OCI-M1 (cell line): ENCODE data around the gene PCSK7.
"Not testable (repeated sequence)": the region's sequence is repeated elsewhere in the genome, so short reads cannot be mapped to it uniquely, and the experiment has no call there.

Source experiments
- DNase-seq: peaks from one replicate; lab custom pipeline; 2025; lab: John Stamatoyannopoulos, UW

The PCSK7 gene

DNA sequence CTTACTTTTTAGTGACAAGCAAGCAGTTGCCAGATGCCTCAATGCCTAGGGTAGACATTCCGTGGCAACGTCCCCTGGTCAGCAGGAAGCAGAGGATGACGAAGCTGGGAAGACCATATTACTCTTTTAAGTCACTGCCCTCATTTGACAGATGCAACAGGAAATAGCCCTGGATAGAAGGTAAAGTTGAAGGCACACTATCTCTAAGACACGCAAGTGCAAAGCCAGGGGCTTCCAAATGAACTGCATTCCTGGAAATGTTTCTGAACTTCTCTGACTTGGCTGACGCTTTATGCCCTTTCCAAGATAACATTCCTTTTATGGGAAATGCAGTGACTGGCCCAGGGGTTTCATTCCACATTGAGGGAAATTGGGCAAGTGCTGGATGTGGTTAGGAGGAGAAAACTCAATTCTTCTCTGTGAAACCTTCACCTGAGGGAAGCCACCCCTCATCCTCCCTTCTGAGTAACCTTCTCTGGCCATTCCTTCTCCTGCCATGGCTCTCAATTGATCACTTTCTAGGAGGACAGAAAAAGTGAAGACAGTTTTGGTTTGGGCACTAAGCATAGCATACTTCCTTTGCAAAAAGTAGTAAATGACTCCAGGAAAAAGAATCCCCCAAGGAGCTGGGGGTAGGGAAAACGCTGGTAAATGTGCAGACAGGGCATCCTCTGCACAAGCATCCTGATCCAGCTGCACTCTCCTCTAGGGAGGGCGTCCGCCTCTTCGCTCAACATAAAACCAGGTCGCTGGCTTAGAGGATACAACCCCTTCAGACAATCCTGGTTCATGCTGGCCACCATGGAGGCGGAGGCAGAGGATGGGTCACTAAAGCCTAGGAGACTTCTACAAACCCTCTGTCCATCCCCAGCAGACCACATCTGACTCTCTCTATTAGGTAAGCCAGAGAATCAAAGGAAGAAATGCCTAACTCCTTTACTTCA is 14.5 kb downstream of the PCSK7 start:
- no peak for DNase-seq

DNA sequence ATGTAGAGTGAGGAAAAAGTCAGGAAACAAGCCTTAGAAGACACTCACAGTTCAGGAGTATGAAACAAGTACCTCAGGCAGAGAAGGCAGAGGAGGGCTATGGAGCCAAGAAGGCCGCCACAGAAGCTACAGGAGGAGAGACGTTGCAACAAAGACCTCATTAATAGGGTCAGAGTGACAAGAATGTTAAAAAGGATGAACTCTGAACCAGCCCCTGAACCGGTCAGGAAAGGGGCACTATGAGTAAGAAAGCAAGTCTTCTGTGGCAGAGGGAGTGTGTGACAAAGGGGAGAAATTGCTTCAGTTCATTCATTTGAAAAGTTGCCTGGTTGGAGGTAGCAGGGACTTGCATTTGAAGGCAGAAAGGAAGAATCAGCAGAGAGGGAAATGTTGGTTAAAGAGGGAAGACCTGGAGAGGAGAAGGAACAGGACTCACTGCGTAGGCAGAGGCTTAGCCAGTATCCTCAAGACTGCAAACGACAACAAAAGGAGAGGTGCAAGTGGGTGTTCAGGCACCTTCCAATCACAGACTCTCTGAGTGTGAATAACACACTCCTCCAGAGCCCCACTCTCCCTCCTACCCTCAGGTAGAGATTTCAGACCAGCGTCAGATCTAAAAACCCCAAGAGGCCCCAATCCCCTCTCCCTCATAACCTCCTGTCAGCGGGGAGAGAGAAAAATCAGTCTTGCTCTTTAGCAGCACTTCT is 17.3 kb downstream of the PCSK7 start:
- no peak for DNase-seq

DNA sequence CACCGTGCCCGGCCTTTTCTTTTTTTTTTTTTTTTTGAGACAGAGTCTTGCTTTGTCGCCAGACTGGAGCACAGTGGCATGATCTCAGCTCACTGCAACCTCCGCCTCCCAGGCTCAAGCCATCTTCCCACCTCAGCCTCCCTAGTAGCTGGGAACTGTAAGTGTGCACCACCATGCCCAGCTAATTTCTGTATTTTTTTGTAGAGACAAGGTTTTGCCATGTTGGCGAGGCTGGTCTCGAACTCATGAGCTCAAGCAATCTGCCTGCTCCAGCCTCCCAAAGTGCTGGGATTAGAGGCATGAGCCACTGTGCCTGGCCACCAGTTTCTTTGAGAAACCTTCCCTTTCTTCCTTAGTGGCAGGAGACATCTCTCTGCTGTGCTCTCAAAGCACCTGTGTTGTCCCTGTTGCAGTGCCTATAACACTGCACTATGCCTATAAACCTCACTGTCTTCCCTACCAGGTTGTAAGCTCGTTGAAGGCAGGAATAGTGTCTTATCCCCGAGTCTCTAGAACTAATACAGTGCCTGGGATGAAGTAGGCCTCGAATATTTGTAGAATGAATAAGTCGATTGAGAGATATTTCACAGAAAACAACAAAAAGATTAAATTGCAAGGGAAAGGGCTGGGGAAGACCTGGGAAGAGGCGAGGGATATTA is 19.0 kb downstream of the PCSK7 start:
- no peak for DNase-seq

DNA sequence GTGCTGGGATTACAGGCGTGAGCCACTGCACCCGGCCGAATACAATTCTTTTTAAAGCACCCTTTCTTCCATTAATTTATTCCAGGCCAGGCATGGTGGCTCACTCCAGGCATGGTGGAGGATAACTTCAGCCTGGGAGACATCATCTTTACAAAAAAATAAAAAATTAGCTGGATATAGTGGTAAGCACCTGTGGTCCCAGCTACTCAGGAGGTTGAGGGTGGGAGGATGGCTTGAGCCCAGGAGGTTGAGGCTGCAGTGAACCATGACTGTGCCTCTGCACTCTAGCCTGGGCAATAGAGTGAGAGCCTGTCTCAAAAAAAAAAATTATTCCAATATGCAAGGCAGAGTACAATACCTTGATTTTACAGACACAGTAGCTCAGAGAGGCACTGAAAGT is 21.3 kb downstream of the PCSK7 start:
- DNase-seq, result no peak

DNA sequence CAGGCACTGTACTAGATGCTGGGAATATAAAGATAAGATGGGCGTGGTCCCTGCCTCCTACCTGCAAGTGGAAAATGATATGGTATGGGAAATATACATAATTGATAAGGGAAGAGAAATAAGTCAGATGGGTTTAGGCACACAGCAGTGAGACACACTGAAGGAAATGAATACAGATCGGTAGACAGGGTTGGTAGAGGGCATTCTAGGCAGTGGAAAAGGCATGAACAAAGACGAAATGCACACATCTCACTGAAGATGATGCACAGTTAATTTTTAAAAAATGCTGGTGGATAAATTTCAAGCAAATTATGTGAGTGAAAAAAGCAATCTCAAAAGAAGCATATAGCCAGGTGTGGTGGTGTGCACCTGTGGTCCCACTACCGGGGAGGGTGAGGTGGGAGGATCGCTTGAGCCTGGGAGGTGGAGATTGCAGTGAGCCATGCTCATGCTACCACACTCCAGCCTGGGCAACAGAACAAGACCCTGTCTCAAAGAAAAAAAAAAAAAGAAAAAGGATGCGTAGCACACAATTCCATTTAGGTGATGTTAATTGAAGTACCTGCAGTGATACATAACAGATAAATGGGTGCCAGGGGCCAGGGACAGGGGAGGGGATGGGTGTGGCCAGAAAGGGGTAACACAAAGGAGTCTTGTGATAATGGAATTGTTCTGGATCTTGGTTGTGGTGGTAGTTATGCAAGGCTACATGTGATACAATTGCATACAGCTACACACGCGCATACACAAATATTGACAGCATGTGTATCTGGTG is 22.3 kb downstream of the PCSK7 start:
- not testable (repeated sequence) for DNase-seq

DNA sequence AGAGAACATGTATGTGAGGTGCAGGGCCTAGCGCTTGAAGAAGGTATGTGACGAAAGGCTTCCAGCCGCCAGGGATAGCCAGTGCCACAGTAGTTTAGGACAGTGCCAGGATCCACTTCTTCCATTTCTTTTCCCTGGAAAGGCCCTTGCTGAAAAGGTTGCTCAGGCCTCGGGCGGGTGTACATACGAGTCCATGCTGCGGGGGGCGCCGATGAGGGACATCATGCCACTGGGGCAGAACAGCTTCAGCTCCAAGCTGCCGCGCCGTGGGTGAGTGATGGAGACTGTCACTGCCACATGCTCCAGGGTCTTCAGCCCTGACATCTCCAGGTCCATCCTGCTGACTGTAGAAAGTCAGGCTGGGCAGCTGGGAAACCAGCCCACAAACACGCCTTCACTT is 23.2 kb downstream of the PCSK7 start:
- DNase-seq, result not testable (repeated sequence)

DNA sequence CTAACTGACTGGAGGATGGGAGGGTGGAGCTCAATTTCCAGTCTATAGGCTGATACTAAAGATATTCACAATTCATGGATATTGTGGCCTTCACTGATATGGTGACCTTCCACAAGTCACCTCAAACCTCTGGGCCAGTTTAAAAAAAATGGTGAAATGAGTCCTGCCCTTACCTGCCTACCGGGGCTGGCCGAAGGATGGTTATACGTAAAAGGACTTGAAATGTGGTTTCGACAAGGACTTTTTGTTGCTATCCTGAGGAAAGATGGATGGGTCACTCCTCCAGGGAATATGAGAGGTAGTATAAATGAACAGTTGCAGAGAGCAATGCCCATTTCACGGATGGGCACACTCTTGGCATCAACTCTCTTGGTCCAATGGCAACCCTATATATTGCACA is 24.4 kb downstream of the PCSK7 start:
- DNase-seq, result not testable (repeated sequence)

DNA sequence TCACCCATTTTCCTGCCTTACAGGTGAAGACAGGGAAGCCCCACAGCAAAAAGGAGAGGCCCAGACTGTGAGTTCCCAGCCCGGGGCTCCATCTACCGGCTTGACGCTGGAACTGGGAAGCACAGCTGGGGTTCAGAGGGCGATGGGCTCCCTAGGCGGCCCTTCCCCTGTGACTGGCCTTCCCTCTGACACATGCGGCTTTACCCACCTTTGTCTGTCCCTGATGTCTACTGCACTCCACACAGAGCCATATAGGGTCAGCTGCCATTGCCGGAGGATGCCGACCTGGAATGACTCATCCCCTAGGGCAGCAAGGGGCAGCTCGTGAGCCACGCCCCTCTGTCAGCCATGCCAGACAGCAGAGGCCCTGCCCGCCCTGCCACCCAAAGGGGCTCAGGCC is 25.0 kb downstream of the PCSK7 start:
- DNase-seq, result not testable (repeated sequence)

DNA sequence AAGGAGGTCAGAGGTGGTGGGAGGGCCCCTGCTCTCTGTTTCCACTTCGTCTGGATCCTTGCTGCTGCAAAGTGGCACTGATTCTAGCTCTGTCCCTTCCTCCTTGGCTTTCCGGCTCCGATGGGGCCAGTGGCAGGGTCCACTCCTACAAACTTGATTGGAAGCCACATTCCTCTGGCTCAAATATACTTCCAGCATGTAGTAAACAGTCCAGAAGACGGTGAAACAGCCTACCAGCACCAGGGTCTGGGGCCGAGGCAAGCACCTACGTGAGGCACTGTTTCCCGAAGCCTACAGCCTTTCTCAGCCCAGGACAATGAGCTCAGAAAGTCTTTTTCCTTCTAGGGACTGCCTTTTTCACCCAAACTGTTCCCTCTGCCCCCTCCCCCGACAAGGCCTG is 25.8 kb downstream of the PCSK7 start:
- DNase-seq, result not testable (repeated sequence)

DNA sequence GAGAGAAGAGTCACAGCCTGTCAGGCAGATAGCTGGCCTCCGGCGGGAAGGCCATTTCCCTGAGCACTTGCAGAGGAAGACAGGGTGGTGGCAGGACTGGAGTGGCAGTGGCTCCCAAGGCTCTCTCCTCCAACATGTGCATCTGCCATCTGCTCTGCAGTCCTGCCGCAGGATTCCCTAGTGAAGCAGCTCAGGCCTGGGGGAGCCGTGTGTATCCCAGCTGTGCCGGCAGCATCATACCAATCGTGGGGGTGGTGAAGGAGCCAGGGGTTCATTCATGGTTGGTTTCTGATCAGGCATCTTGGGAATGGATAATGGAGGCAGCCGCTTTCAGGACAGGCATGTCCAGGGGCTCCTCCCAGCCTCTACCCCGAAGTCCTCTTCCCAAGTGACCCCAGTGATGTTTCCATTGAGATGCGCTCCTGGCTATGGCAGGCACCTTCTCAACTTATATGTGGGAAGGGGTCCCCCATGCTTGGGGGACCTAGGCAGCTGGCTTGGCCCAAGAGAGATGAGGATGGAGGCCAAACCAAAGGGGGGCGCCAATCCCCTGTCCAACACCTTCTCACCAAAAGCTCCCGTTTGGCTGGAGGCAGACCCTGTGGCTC is 26.6 kb downstream of the PCSK7 start:
- DNase-seq, result no peak

DNA sequence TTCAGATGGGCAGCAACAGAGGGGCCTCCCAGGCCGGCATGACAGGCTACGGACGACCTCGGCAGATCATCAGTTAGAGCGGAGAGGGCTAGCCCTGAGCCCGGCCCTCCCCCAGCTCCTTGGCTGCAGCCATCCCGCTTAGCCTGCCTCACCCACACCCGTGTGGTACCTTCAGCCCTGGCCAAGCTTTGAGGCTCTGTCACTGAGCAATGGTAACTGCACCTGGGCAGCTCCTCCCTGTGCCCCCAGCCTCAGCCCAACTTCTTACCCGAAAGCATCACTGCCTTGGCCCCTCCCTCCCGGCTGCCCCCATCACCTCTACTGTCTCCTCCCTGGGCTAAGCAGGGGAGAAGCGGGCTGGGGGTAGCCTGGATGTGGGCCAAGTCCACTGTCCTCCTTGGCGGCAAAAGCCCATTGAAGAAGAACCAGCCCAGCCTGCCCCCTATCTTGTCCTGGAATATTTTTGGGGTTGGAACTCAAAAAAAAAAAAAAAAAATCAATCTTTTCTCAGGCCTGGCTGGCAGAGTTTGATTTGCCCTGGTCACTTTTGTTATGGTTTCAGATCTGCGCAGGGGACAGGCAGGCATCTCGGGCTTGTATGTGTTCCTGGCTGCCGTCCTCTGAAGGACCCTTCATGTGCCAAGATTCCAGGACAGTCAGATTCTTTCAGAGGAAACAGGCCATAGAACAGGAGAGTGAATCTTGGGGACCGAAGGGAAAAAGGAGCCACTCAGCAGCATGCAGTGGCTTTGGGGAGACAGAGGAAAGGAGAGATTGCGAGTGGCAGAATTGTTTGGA is 27.4 kb downstream of the PCSK7 start:
- no peak for DNase-seq

DNA sequence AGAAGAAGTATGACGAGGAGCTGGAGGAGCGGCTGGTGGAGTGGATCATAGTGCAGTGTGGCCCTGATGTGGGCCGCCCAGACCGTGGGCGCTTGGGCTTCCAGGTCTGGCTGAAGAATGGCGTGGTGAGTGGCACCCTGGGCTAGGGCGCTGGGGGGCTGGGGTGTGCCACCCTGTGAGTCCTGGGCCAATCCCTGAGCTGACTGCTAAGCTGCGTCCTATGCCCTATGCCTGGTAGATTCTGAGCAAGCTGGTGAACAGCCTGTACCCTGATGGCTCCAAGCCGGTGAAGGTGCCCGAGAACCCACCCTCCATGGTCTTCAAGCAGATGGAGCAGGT is 28.8 kb downstream of the PCSK7 start:
- no peak for DNase-seq

DNA sequence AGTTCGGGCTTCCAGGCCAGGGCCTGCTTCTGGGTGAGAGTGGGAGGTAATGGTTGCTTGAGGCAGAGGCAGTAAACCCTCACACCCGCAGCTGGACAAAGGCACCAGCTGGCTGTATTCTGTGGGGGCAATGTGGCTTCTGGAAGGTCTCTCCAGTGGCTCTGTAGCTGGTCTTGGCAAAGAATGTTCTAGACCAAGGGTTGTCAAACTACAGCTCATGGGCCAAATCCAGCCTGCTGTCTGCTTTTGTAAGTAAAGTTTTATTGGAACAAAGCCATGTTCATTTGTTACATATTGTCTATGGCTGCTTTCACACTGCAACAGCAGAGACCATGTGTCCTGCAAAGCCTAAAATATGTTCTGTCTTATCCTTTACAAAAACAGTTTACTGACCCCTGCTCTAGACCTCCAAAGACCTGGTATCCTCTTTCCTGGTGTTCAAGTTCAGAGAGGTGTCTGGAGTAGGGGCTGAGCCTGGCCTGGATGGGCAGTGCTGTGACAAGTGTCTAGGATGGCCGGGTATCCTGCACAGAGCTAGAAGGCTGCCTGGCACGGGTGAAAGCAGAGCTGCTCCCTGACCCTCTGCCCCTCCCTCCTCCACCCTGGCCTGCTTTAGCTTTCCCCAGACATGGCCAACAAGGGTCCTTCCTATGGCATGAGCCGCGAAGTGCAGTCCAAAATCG is 29.3 kb downstream of the PCSK7 start:
- no peak for DNase-seq

DNA sequence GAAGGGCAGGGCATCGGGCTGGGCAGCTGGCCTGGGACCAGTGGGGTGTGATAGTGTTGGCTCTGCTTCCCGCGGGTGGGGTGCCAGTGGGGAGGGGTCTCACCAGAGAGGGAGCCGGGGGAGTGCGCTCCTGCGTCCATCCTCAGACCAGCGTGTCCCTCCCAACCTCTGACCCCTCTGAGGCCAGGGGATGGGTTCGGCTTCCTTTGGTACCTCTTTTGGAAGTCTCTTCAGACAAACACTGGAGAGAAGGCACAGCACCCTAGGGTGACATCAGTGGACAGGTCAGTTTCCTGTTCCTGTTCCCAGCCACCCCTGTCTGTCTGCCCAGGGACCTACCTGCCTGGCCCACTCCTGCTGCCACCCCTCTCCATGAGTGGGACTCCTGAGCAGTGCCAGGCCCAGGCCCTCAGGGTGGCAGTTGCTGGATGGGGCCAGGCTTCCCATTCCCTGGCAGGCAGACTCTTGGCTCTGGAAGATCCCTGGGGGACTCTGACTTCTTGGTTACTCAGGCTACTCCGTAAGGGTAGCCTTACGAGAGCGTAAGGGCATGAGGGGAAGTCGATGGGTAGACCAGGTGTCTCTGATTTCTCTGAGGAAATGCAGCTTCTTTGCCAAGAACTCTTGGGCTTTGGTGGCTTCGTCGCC is 30.1 kb downstream of the PCSK7 start:
- DNase-seq, result no peak

DNA sequence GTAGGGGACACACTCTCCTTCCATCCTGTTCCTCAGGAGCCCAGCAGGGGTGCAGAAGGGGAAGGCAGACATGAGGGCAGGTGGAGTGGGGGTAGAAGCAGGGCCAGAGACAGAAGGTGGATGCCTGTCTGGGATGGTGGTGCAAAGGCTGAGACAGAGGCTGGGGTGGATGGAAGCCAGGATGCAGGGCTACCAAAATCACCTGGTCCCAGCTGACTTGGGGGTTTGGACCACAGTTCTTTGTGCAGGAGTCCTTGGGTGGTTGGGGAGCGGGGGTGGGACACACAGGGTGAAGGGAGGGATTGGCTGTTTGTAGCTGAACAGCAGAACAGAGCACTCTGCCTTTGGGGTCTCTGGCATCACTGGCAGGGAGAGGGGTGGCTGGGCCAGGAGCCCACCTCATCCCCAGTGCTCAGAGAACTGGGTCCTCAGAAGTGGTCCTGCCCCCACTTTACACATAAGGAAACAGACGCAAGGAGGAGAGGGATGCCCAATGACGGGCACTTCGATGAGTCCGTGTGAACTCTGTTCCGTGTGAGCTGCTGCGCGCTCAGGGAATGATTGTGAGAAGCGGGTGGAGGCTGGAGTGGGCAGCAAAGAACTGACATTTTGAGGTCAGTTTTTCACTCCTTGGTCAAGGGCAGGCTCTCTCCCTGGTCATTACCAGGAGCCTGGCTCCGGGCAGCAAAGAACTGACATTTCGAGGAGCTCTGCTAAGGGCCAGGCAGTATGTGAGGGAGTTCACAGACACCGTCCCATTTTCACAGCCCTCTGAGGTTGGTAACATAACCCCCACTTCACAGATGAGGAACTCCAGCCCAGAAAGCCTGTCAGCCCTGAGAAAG is 30.8 kb downstream of the PCSK7 start:
- no peak for DNase-seq

DNA sequence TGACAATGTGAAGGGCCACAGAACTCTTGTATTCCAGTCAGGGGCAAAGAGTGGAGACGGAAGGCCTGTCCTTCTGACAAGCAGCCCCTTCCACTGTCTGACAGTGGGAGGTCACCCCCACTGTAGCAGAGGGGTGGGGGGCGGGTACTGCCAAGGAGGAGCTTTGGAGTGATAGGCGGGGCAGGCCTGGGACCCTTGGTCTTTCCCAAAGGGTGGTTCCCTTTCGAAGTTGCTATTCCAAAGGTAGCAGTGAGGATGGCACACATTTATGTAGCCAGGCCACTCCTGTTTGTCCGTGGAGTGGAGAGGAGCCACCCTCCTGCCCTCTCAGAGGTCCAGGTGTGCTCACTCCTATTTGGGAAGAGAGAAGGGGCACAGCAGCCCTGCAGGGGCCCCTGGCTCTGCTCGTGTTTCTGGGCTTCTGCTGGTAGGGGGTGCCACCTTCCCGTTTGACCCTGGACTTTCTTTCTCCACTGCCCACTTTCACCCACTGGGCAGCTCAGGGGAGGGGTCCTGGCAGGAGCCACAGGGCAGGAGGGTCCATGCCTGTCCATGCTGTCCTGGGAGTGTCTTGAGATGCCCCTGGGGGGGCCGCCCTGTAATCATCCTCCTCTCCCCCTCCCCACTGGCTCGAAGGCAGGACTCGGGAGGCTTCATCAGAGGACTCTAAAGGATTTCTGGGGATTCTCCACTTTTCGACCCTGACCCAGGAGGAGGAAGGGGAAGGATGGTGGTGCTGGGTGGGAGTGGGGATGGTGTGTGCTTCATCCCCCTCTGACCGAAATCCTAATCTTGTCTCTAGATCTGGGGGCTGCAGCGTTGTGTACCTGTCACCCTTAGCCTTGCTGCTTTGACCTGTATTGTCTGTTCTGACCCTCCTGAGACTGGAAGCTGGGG is 31.7 kb downstream of the PCSK7 start:
- DNase-seq, result no peak

DNA sequence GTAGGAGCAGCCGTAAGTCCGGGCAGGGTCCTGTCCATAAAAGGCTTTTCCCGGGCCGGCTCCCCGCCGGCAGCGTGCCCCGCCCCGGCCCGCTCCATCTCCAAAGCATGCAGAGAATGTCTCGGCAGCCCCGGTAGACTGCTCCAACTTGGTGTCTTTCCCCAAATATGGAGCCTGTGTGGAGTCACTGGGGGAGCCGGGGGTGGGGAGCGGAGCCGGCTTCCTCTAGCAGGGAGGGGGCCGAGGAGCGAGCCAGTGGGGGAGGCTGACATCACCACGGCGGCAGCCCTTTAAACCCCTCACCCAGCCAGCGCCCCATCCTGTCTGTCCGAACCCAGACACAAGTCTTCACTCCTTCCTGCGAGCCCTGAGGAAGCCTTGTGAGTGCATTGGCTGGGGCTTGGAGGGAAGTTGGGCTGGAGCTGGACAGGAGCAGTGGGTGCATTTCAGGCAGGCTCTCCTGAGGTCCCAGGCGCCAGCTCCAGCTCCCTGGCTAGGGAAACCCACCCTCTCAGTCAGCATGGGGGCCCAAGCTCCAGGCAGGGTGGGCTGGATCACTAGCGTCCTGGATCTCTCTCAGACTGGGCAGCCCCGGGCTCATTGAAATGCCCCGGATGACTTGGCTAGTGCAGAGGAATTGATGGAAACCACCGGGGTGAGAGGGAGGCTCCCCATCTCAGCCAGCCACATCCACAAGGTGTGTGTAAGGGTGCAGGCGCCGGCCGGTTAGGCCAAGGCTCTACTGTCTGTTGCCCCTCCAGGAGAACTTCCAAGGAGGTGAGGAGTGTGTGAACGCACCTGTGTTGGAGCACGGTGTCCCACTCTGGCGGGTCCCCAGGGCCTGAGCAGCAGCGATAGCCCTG is 32.6 kb downstream of the PCSK7 start, which contains the start of gene TAGLN:
TSS of gene TAGLN (plus strand) at position 318 of the 863 bp plus-strand sequence. CDS start 3,644 bp downstream, outside the sequence.
- no peak for DNase-seq
